Ovary (tissue), 3 donors: ENCODE results near the gene NKX6-2.

Experiments used
- POLR2A ChIP-seq: fragments of 450-650 bp; IDR thresholded peaks from one replicate; pipeline ENCODE4 v1.6.1; 2017; ENCODE audit warnings: antibody characterized with exemption, mild to moderate bottlenecking, moderate library complexity
- TF ChIP-seq, protein P1 (sequence below), 3 donors: fragments of 450-650 bp in 2 of 3; fragments of 200-600 bp in 1 of 3; IDR thresholded peaks; one replicate each; pipeline versions ENCODE4 v1.5.1 to v1.8.0; 2016 to 2022; ENCODE audit warnings: antibody characterized with exemption in 3 of 3, mild to moderate bottlenecking in 1 of 3
- donor health status: DM: no; HTN: no; CAD: no.

DNA sequence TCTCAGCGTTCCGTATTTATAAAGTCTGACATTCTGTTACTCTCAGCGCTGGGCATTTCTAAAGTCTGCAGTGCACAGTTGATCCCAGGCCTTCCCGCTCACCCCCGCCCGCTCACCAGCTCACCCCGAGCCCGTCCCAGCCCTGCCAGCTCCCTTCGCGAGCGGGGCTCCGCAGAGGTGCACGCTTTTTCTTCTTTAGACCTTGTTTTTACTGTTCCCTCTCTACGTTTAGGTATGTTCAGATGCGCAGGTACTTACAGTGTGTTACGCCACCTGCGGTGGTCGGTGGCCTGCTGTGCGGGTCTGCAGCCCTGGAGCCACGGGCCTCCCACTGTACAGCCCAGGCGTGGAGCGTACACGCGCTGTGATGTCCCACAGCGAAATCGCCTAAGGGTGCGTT lies 28.8 kb downstream of the NKX6-2 start:
- TF ChIP-seq POLR2A = no peak
- TF ChIP-seq, protein P1, sequence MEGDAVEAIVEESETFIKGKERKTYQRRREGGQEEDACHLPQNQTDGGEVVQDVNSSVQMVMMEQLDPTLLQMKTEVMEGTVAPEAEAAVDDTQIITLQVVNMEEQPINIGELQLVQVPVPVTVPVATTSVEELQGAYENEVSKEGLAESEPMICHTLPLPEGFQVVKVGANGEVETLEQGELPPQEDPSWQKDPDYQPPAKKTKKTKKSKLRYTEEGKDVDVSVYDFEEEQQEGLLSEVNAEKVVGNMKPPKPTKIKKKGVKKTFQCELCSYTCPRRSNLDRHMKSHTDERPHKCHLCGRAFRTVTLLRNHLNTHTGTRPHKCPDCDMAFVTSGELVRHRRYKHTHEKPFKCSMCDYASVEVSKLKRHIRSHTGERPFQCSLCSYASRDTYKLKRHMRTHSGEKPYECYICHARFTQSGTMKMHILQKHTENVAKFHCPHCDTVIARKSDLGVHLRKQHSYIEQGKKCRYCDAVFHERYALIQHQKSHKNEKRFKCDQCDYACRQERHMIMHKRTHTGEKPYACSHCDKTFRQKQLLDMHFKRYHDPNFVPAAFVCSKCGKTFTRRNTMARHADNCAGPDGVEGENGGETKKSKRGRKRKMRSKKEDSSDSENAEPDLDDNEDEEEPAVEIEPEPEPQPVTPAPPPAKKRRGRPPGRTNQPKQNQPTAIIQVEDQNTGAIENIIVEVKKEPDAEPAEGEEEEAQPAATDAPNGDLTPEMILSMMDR (IDR thresholded peaks at IDR 0.05) = no peak
